ENCODE data around the gene SANBR.

Gene SANBR

GRCh38 chr2:61090386-61090921 is 24.8 kb downstream of the SANBR start:
- no peak for DNase-seq

GRCh38 chr2:61091485-61091884 is 25.8 kb downstream of the SANBR start:
- no peak for DNase-seq

DNA sequence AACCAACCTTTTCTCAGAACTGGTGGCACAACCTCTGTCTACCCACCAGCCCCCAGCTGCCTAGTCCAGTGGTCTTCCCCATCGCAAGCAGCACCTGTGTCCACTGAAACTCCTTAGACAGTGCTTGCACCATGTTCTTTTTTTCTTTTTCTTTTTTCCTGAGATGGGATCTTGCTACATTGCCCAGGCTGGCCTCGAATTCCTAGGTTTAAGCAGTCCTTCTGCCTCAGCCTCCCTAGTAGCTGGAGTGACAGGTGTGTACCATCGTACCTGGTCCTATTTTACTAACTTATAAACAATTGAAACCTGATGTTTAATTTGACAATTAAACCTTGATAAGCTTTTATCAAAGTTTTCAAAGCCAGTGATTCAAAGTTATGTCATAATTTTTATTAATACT is 30.8 kb downstream of the SANBR start:
- no peak for DNase-seq

DNA sequence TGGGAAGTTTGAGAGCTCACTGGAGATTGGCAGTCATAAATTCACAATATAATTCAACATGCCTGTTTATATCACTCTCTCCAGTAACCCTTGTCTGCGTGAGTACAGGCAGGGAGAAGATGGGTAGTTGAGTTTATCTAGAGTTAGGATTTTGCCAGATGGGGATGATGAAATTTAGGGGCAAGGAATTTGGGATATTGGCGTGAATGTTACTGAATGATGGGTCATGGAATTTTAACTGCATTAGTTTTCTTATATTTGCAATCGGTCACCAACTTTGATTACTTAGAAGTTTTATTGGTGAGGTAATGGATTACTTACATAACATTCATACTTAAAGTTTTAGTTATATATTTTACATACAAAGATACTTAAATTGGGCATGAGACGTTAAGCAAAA is 35.1 kb downstream of the SANBR start:
- DNase-seq = no peak

DNA sequence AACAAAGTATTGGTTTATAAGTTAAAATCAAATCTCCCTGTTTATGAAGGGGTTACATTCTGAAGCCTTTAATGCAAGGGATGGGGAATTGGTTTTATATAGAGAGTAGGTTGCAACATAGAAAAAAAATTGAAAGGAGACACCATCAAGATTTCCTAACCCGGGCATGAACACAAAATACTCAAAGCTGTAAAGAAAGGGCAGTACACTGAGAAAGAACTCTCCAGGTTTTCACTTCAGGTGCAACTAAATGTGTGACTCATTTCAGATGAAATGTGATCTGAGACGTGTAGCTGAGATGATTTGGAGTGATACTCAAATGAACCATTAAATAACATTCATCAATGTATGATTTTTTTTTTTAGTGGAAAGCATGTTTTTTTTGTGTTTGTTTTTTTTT is 43.6 kb downstream of the SANBR start:
- no peak for DNase-seq

DNA sequence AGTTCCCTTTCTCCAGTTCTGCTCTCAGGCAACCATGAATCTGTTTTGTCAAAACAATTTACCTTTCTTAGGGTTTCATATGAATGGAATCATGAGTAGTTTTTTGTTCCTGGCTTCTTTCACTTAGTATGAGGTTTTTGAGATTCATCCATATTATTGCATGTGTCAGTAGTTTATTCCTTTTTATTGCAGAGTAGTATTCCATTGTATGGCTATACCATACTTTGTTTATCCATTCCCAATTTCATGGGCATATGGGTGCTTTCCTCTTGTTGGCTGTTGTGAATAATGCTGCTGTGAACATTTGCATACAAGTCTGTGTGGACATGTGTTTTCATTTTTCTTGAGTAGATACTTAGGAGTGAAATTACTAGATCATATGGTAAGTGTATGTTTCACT is 46.0 kb downstream of the SANBR start:
- no peak for DNase-seq

- DNase-seq = no peak
These were observed 48.5 kb downstream of the SANBR start for GRCh38 chr2:61114147-61114546.
